ENCODE results near the gene SF3B5. TPM values are rescaled to one million over a fixed set of nuclear protein-coding genes. Genes with fewer than 3 reads are reported as not detected.

Gene SF3B5
- total RNA-seq, 2 donors from 2014 or later, result 114 to 200 TPM

Other genes with a start within 250 kb of the SF3B5 start
- gene ZC2HC1B, start 231.1 kb downstream of the SF3B5 start, total RNA-seq, result not detected
- gene PLAGL1, start 87.3 kb downstream of the SF3B5 start, total RNA-seq, result 10 to 100 TPM; 15.5 to 77.8 TPM
- gene STX11, start 54.9 kb upstream of the SF3B5 start, total RNA-seq, result 10 to 100 TPM; 22.3 to 25.9 TPM
- gene UTRN, start 189.8 kb upstream of the SF3B5 start, total RNA-seq, result 10 to 100 TPM; 51.2 to 55.1 TPM